H1 (cell line): ENCODE measurements around the gene PLN. TPM values are rescaled to one million over a fixed set of nuclear protein-coding genes. Genes with fewer than 3 reads are reported as not detected.

ENCODE experiments used
- CTCF ChIA-PET: fragments of 300-600 bp; sonication (Branson Sonifier 250); formaldehyde crosslinking; loops from one replicate; lab custom pipeline; 2021; ENCODE audit not compliant: partially characterized antibody; lab: Charles Lee
- POLR2A ChIA-PET: fragments of 300-600 bp; sonication (Branson Sonifier 250); formaldehyde crosslinking; loops from one replicate; lab custom pipeline; 2021; ENCODE audit warnings: inconsistent platforms; ENCODE audit not compliant: partially characterized antibody; lab: Charles Lee
- DNase-seq, 2 experiments: peaks; one replicate each; pipeline versions ENCODE4 v3.0.0 to v3.0.0-alpha.2; 2010 to 2022; ENCODE audit warnings: low spot score in 2 of 2, low read depth in 1 of 2, mixed read lengths in 1 of 2
- FAIRE-seq: peaks from 2 replicates; lab custom pipeline; 2011; peaks lifted over from hg19 to GRCh38; lab: Jason Lieb, UNC
- H2AFZ ChIP-seq: 2 replicates; pipeline ENCODE4 v1.8.1; 2012; ENCODE audit warnings: low read length, inconsistent platforms
- H2AK5ac ChIP-seq: 2 replicates; pipeline ENCODE4 v1.6.1; 2013; ENCODE audit warnings: low read depth, low read length
- H2BK120ac ChIP-seq: replicated peaks from 2 replicates; pipeline ENCODE3; 2013; ENCODE audit warnings: low read depth, low read length, inconsistent platforms
- H2BK12ac ChIP-seq: 2 replicates; pipeline ENCODE4 v1.6.1; 2013; ENCODE audit warnings: low read depth, low read length
- H2BK15ac ChIP-seq: 2 replicates; pipeline ENCODE4 v1.6.1; 2013; ENCODE audit warnings: low read length
- H2BK20ac ChIP-seq: 2 replicates; pipeline ENCODE4 v1.6.1; 2013; ENCODE audit warnings: low read length
- H2BK5ac ChIP-seq: 2 replicates; pipeline ENCODE4 v1.6.1; 2013; ENCODE audit warnings: low read depth, low read length
- H3K14ac ChIP-seq: 2 replicates; pipeline ENCODE4 v1.6.1; 2013; ENCODE audit warnings: inconsistent platforms; ENCODE audit not compliant: insufficient read length
- H3K18ac ChIP-seq: 2 replicates; pipeline ENCODE4 v1.6.1; 2013; ENCODE audit warnings: low read length; ENCODE audit errors: extremely low read depth
- H3K23ac ChIP-seq: 2 replicates; pipeline ENCODE4 v1.6.1; 2013; ENCODE audit warnings: inconsistent platforms; ENCODE audit not compliant: insufficient read length
- H3K23me2 ChIP-seq: 2 replicates; pipeline ENCODE4 v1.6.1; 2013; ENCODE audit warnings: low read depth, low read length
- H3K27ac ChIP-seq: 2 replicates; pipeline ENCODE4 v1.6.1; 2011; ENCODE audit warnings: low read depth, low read length, inconsistent platforms
- H3K27me3 ChIP-seq, 4 experiments: replicated peaks in 1 of 4; 1 replicate in 1 of 4; 2 replicates in 3 of 4; pipeline versions ENCODE4 v1.6.1 to v1.8.1; 2011 to 2013; ENCODE audit warnings: low read length in 3 of 4, mild to moderate bottlenecking in 3 of 4, inconsistent platforms in 2 of 4, mixed read lengths in 2 of 4, moderate library complexity in 1 of 4; ENCODE audit not compliant: control insufficient read depth in 3 of 4, insufficient read depth in 3 of 4; ENCODE audit errors: extremely low read depth in 1 of 4
- H3K36me3 ChIP-seq, 4 experiments: 2 replicates each; pipeline versions ENCODE4 v1.6.1 to v1.8.1; 2011 to 2013; ENCODE audit warnings: mild to moderate bottlenecking in 4 of 4, low read length in 3 of 4, moderate library complexity in 2 of 4, control low read depth in 1 of 4, inconsistent platforms in 1 of 4; ENCODE audit not compliant: insufficient read depth in 4 of 4, control insufficient read depth in 2 of 4
- H3K4ac ChIP-seq: replicated peaks from 2 replicates; pipeline ENCODE3; 2013; ENCODE audit warnings: low read length, low read depth, mixed read lengths, inconsistent platforms; ENCODE audit not compliant: insufficient read length
- H3K4me1 ChIP-seq, 4 experiments: replicated peaks in 1 of 4; 1 replicate in 1 of 4; 2 replicates in 3 of 4; pipeline versions ENCODE4 v1.6.1 to v1.8.1; 2011 to 2013; ENCODE audit warnings: low read length in 3 of 4, inconsistent platforms in 2 of 4, mixed read lengths in 1 of 4; ENCODE audit not compliant: insufficient read depth in 4 of 4, control insufficient read depth in 3 of 4
- H3K4me2 ChIP-seq, 2 experiments: 2 replicates each; pipeline versions ENCODE4 v1.6.1 to v1.8.1; 2011 to 2013; ENCODE audit warnings: low read depth in 2 of 2, low read length in 2 of 2, control low read depth in 1 of 2, inconsistent platforms in 1 of 2, mild to moderate bottlenecking in 1 of 2; ENCODE audit not compliant: insufficient read depth in 1 of 2
- H3K4me3 ChIP-seq, 4 experiments: fragments of 200-600, 300-600 bp in 1 of 4; sonication (generic), shearing (Covaris generic), sonication (Bioruptor Twin) in 1 of 4; 2 replicates each; pipeline versions ENCODE4 v1.5.1 to v1.8.1; 2011 to 2016; ENCODE audit warnings: low read length in 4 of 4, low read depth in 3 of 4, control low read depth in 2 of 4, inconsistent platforms in 2 of 4, mild to moderate bottlenecking in 2 of 4, mixed read lengths in 1 of 4, moderate library complexity in 1 of 4; ENCODE audit not compliant: insufficient read depth in 2 of 4; ENCODE audit errors: extremely low read depth in 1 of 4
- H3K56ac ChIP-seq: replicated peaks from 2 replicates; pipeline ENCODE3; 2013; ENCODE audit warnings: low read depth, mild to moderate bottlenecking, mixed read lengths, low read length, inconsistent platforms; ENCODE audit not compliant: insufficient read length
- H3K79me1 ChIP-seq: 2 replicates; pipeline ENCODE4 v1.6.1; 2013; ENCODE audit warnings: low read depth, low read length, control low read depth
- H3K79me2 ChIP-seq, 2 experiments: 2 replicates each; pipeline versions ENCODE4 v1.6.1 to v1.8.1; 2012 to 2013; ENCODE audit warnings: low read length in 2 of 2, mild to moderate bottlenecking in 2 of 2, inconsistent platforms in 1 of 2; ENCODE audit not compliant: insufficient read depth in 2 of 2, control insufficient read depth in 1 of 2
- H3K9ac ChIP-seq, 4 experiments: replicated peaks in 1 of 4; 1 replicate in 1 of 4; 2 replicates in 3 of 4; pipeline versions ENCODE4 v1.6.1 to v1.8.1; 2011 to 2013; ENCODE audit warnings: low read depth in 3 of 4, low read length in 3 of 4, control low read depth in 2 of 4, mild to moderate bottlenecking in 2 of 4, moderate library complexity in 2 of 4, inconsistent platforms in 1 of 4; ENCODE audit errors: extremely low read depth in 1 of 4
- H3K9me3 ChIP-seq, 2 experiments: 2 replicates each; pipeline versions ENCODE4 v1.6.1 to v1.8.1; 2012 to 2013; ENCODE audit warnings: mild to moderate bottlenecking in 2 of 2, moderate library complexity in 2 of 2, control low read depth in 1 of 2, inconsistent platforms in 1 of 2, low read depth in 1 of 2, low read length in 1 of 2, mixed read lengths in 1 of 2; ENCODE audit not compliant: insufficient read depth in 2 of 2
- H4K20me1 ChIP-seq, 2 experiments: replicated peaks in 1 of 2; 2 replicates each; pipeline versions ENCODE3 to v1.8.1; 2011 to 2013; ENCODE audit warnings: inconsistent platforms in 2 of 2, low read length in 2 of 2, mild to moderate bottlenecking in 1 of 2; ENCODE audit not compliant: insufficient read depth in 2 of 2, control insufficient read depth in 1 of 2
- H4K5ac ChIP-seq: 2 replicates; pipeline ENCODE4 v1.6.1; 2013; ENCODE audit warnings: low read length, low read depth, mixed read lengths, inconsistent platforms; ENCODE audit not compliant: insufficient read length
- H4K8ac ChIP-seq: 2 replicates; pipeline ENCODE4 v1.8.0; 2013; ENCODE audit warnings: mild to moderate bottlenecking, moderate library complexity, low read length, inconsistent platforms; ENCODE audit not compliant: insufficient read depth; ENCODE audit errors: extremely low read depth
- H4K91ac ChIP-seq: replicated peaks from 2 replicates; pipeline ENCODE3; 2013; ENCODE audit warnings: low read length, mixed read lengths, inconsistent platforms; ENCODE audit not compliant: insufficient read length
- ATF2 ChIP-seq: IDR thresholded peaks from 2 replicates; pipeline ENCODE4 v1.6.1; 2012; ENCODE audit warnings: low read length, inconsistent platforms
- KDM5A ChIP-seq: fragments of 200-600 bp; IDR thresholded peaks from 2 replicates; pipeline ENCODE4 v1.7.1; 2012; ENCODE audit warnings: mild to moderate bottlenecking, low read length, inconsistent platforms, mixed read lengths
- SUZ12 ChIP-seq: fragments of 200-600 bp; sonication (generic); IDR thresholded peaks from 2 replicates; pipeline ENCODE4 v1.6.1; 2012; ENCODE audit warnings: mild to moderate bottlenecking, inconsistent platforms, low read length, moderate library complexity, mixed read lengths
- TEAD4 ChIP-seq: IDR thresholded peaks from 2 replicates; pipeline ENCODE4 v1.6.1; 2012; ENCODE audit warnings: low read depth, low read length, inconsistent platforms, mixed read lengths
- WGBS, 2 experiments: shearing (Covaris generic) in 1 of 2; methylation state at CpG; one replicate each; pipeline versions ENCODE4 v1.1.6 to v1.1.7; 2013 to 2015; ENCODE audit warnings: low lambda C conversion rate in 2 of 2, mixed read lengths in 2 of 2, inconsistent platforms in 1 of 2, low coverage in 1 of 2, missing lambda C conversion rate in 1 of 2; ENCODE audit not compliant: insufficient replicate concordance in 2 of 2, insufficient coverage in 1 of 2, insufficient read length in 1 of 2; ENCODE audit errors: extremely low coverage in 1 of 2, missing lambda C conversion rate in 1 of 2; 5-methylcytosine and 5-hydroxymethylcytosine counted together
- polyA plus RNA-seq, 7 experiments: library from polyadenylated mRNA; depleted of rRNA in 3 of 7; stranded (reverse) in 5 of 7; unstranded in 2 of 7; fragments of >200 nt in 5 of 7; fragments of 200-250 nt in 2 of 7; gene quantifications; 1 replicate in 5 of 7; 2 replicates in 1 of 7; 4 replicates in 1 of 7; pipeline versions ENCODE4 v1.2.1 to v1.2.3, GENCODE V29; 2011 to 2013; ENCODE audit warnings: missing spikeins in 2 of 7, mixed read lengths in 2 of 7
- total RNA-seq: library from RNA; stranded (reverse); fragmentation: NEBNext Ultra II Directional; extraction: Animal tissue kit (Norgen Biotek cat#: 25700); gene quantifications from 2 replicates; pipeline ENCODE4 v1.2.1, GENCODE V29; 2021
- TF ChIP-seq, protein P1 (sequence below): IDR thresholded peaks from 2 replicates; pipeline ENCODE4 v1.6.1; 2012; ENCODE audit warnings: inconsistent platforms

Gene PLN
- total and polyA plus RNA-seq, 2 of the 8 experiments (the other 6 are each of a cell fraction or from before 2014, with no cell fraction given): not detected

GRCh38 chr6:118596774-118597320 is 48.8 kb downstream of the PLN start:
- Histone ChIP-seq H3K4me1 (no peaks in the 10 kb centered on the region; a peak in 2 of 7 replicates), H4K20me1 (no peaks in the 10 kb centered on the region), H3K79me1 (no peaks in the 10 kb centered on the region), H2BK20ac (no peak overlapping the region), H2AFZ (no peak overlapping the region), H3K9ac (no peak overlapping the region), H3K14ac (no peak overlapping the region), H2BK12ac (no peak overlapping the region), H3K56ac (no peak overlapping the region), H3K4me3 (no peak overlapping the region), H3K23me2 (no peaks in the 10 kb centered on the region), H2BK15ac (no peak overlapping the region), H4K91ac (no peak overlapping the region), H3K4me2 (no peak overlapping the region), H3K9me3 (no peaks in the 10 kb centered on the region), H3K36me3 (no peaks in the 10 kb centered on the region), H3K79me2 (no peaks in the 10 kb centered on the region; a peak in 1 of 4 replicates), H3K23ac (no peak overlapping the region), H3K18ac (no peak overlapping the region), H2BK5ac (no peak overlapping the region), H4K8ac (no peak overlapping the region), H2AK5ac (no peak overlapping the region), H3K27me3 (no peaks in the 10 kb centered on the region), H4K5ac (no peak overlapping the region), H2BK120ac (no peak overlapping the region), H3K4ac (no peak overlapping the region), H3K27ac (no peak overlapping the region)
- CTCF ChIA-PET: interaction anchor here (0.8 to 1.3 kb wide), 4 partner anchors 16 to 315 kb away, joined by 3 to 4 read pairs (median 3); no protein-coding TSS in a partner anchor
- DNase-seq (no peak), FAIRE-seq (no peak)
- TF ChIP-seq ATF2 (no peak), KDM5A (no peak), TEAD4 (no peak), SUZ12 (no peak)
- TF ChIP-seq, protein P1, sequence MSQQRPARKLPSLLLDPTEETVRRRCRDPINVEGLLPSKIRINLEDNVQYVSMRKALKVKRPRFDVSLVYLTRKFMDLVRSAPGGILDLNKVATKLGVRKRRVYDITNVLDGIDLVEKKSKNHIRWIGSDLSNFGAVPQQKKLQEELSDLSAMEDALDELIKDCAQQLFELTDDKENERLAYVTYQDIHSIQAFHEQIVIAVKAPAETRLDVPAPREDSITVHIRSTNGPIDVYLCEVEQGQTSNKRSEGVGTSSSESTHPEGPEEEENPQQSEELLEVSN: no peak
- 92 to 100% methylated on average over 1 to 5 of the region's 5 CpGs for WGBS, 2 experiments
- POLR2A ChIA-PET: no interaction called here
